Raji (cell line): Measurements from ENCODE around the gene LSG1.
A peak's percentile ranks its signal among the peaks of the same experiment; 100 is the strongest.

Experiments
- POLR2A ChIP-seq: IDR thresholded peaks from 2 replicates; pipeline ENCODE4 v1.6.1; 2011; ENCODE audit warnings: low read depth, low read length, control low read depth; ENCODE audit not compliant: insufficient read depth

The LSG1 gene

GRCh38 chr3:194642769-194643168, 29.2 kb downstream of the LSG1 start:
- no peak for TF ChIP-seq POLR2A

GRCh38 chr3:194640829-194641228, 31.2 kb downstream of the LSG1 start:
- no peak for TF ChIP-seq POLR2A

GRCh38 chr3:194638991-194639605, 32.9 kb downstream of the LSG1 start:
- TF ChIP-seq POLR2A = no peak

GRCh38 chr3:194637541-194638400, 34.2 kb downstream of the LSG1 start:
- TF ChIP-seq POLR2A = no peak

- no peak for TF ChIP-seq POLR2A
These were observed 34.9 kb downstream of the LSG1 start for GRCh38 chr3:194637066-194637465.

- peak; percentile 73 for TF ChIP-seq POLR2A
These were observed 38.5 kb downstream of the LSG1 start, which contains the start of gene TMEM44 for GRCh38 chr3:194633349-194634004. TSS of gene TMEM44 (minus strand) at chr3:194633419. CDS start at chr3:194633215, 204 bp downstream.

GRCh38 chr3:194632809-194633348, 39.1 kb downstream of the LSG1 start:
- TF ChIP-seq POLR2A = no peak

- no peak for TF ChIP-seq POLR2A
These were observed 39.7 kb downstream of the LSG1 start for GRCh38 chr3:194632226-194632808.

GRCh38 chr3:194631696-194632095, 40.3 kb downstream of the LSG1 start:
- no peak for TF ChIP-seq POLR2A

GRCh38 chr3:194624956-194625355, 47.0 kb downstream of the LSG1 start:
- TF ChIP-seq POLR2A = no peak

GRCh38 chr3:194623449-194624290, 48.3 kb downstream of the LSG1 start:
- no peak for TF ChIP-seq POLR2A

GRCh38 chr3:194622621-194623340, 49.2 kb downstream of the LSG1 start:
- TF ChIP-seq POLR2A = no peak

GRCh38 chr3:194621947-194622346, 50.0 kb downstream of the LSG1 start:
- no peak for TF ChIP-seq POLR2A

- TF ChIP-seq POLR2A = no peak
These were observed 51.8 kb downstream of the LSG1 start for GRCh38 chr3:194620196-194620595.

- no peak for TF ChIP-seq POLR2A
These were observed 52.2 kb downstream of the LSG1 start for GRCh38 chr3:194619741-194620140.
